Smooth muscle cell (in vitro differentiated cells): Measurements from ENCODE around the gene RPL18A. TPM values are rescaled to one million over a fixed set of nuclear protein-coding genes. Genes with fewer than 3 reads are reported as not detected.

ENCODE experiments used
- DNase-seq: peaks from one replicate; lab custom pipeline; 2025; ENCODE audit not compliant: unreplicated experiment; lab: John Stamatoyannopoulos, UW
- H2AFZ ChIP-seq: fragments of 200-600 bp; sonication (generic); 2 replicates; pipeline ENCODE4 v1.6.0; 2016; ENCODE audit warnings: antibody characterized with exemption, low read depth, mild to moderate bottlenecking
- H3F3A ChIP-seq: fragments of 200-600 bp; sonication (generic); 2 replicates; pipeline ENCODE4 v1.6.0; 2017; ENCODE audit warnings: antibody characterized with exemption, low read depth
- H3K27ac ChIP-seq: fragments of 200-600 bp; sonication (generic); 2 replicates; pipeline ENCODE4 v1.5.1; 2016; ENCODE audit warnings: low read depth, mild to moderate bottlenecking
- H3K27me3 ChIP-seq: fragments of 200-600 bp; sonication (generic); 2 replicates; pipeline ENCODE4 v1.6.1; 2016; ENCODE audit warnings: low read depth, mild to moderate bottlenecking
- H3K36me3 ChIP-seq: fragments of 200-600 bp; sonication (generic); 2 replicates; pipeline ENCODE4 v1.5.1; 2016; ENCODE audit warnings: low read depth
- H3K4me1 ChIP-seq: fragments of 200-600 bp; sonication (generic); 2 replicates; pipeline ENCODE4 v1.5.1; 2016; ENCODE audit warnings: low read depth
- H3K4me2 ChIP-seq: fragments of 200-600 bp; sonication (generic); 2 replicates; pipeline ENCODE4 v1.6.0; 2016; ENCODE audit warnings: mild to moderate bottlenecking
- H3K4me3 ChIP-seq: fragments of 200-600 bp; sonication (generic); 2 replicates; pipeline ENCODE4 v1.5.1; 2016; ENCODE audit warnings: mild to moderate bottlenecking
- H3K79me2 ChIP-seq: fragments of 200-600 bp; sonication (generic); 2 replicates; pipeline ENCODE4 v1.6.0; 2016; ENCODE audit warnings: low read depth, mild to moderate bottlenecking
- H3K9ac ChIP-seq: fragments of 200-600 bp; sonication (generic); 2 replicates; pipeline ENCODE4 v1.6.0; 2016; ENCODE audit warnings: low read depth
- H3K9me3 ChIP-seq: fragments of 200-600 bp; sonication (generic); replicated peaks from 2 replicates; pipeline ENCODE4 v1.5.1; 2016; ENCODE audit warnings: low read depth
- H4K20me1 ChIP-seq: fragments of 200-600 bp; sonication (generic); 2 replicates; pipeline ENCODE4 v1.6.0; 2016; ENCODE audit warnings: low read depth
- CTCF ChIP-seq: fragments of 200-600 bp; sonication (generic); IDR thresholded peaks from 2 replicates; pipeline ENCODE4 v1.5.1; 2017; ENCODE audit warnings: borderline replicate concordance, mild to moderate bottlenecking, antibody characterized with exemption; ENCODE audit not compliant: insufficient read depth, poor library complexity, severe bottlenecking
- WGBS: methylation state at CpG from one replicate; pipeline ENCODE4 v1.1.7; 2016; ENCODE audit warnings: low lambda C conversion rate; 5-methylcytosine and 5-hydroxymethylcytosine counted together
- polyA plus RNA-seq: library from polyadenylated mRNA; unstranded; fragments of >200 nt; fragmentation: Nextera tagmentation; extraction: Ambion mirVana; gene quantifications from 2 replicates; pipeline ENCODE4 v1.2.1, GENCODE V29; 2016
- total RNA-seq: library from RNA; depleted of rRNA; stranded (reverse); fragments of >200 nt; gene quantifications from 2 replicates; pipeline ENCODE4 v1.2.3, GENCODE V29; 2014

The RPL18A gene
- total and polyA plus RNA-seq, 2 experiments from 2014 or later = 867 to 1,267 TPM

DNA sequence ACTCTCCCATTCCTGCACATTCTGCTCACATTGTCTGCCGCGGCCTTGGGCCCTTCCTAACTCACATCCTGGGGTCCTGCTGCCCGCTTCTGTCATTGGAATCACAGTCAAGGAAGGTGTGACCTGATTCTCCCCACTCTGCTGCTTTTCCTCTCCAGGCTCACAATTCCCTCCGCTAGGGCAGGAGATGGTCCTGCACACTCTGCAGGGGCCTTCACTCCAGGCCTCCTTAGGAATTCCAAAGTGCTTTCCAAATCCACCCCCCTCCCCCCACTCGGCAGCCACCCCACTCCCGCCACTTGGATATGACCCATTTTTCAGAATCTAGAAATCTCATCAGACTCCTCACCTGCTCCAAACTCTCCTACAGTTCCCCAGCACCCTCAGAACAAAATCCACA is 9.0 kb downstream of the RPL18A start:
- Histone ChIP-seq H2AFZ (no peak overlapping the region), H3K4me2 (no peak overlapping the region), H3K4me3 (no peak overlapping the region), H3K36me3 (no peaks in the 10 kb centered on the region), H3K27ac (no peak overlapping the region), H3K9ac (no peak overlapping the region), H3K9me3 (no peaks in the 10 kb centered on the region), H4K20me1 (peaks cover 17% of the 10 kb centered on the region), H3F3A (peaks cover 18% of the 10 kb centered on the region), H3K79me2 (no peaks in the 10 kb centered on the region), H3K4me1 (no peaks in the 10 kb centered on the region), H3K27me3 (peaks cover 45% of the 10 kb centered on the region)
- no peak for TF ChIP-seq CTCF
- WGBS = 59% methylated on average over 6 of the region's 6 CpGs
- DNase-seq = no peak

GRCh38 chr19:17869114-17869608 is 9.5 kb downstream of the RPL18A start:
- peaks cover 50% of the 10 kb centered on the region for H3K27me3 ChIP-seq
- no peak overlapping the region for H2AFZ ChIP-seq
- 33% methylated on average over 11 of the region's 11 CpGs for WGBS

GRCh38 chr19:17871032-17871877 is 11.5 kb downstream of the RPL18A start:
- Histone ChIP-seq H3K9me3 (no peaks in the 10 kb centered on the region), H3K27me3 (peaks cover 57% of the 10 kb centered on the region), H3K4me3 (no peak overlapping the region), H3K27ac (no peak overlapping the region), H3K9ac (no peak overlapping the region), H3K36me3 (no peaks in the 10 kb centered on the region), H4K20me1 (no peaks in the 10 kb centered on the region), H3K79me2 (no peaks in the 10 kb centered on the region), H3F3A (no peaks in the 10 kb centered on the region), H3K4me1 (no peaks in the 10 kb centered on the region), H3K4me2 (no peak overlapping the region), H2AFZ (no peak overlapping the region)
- DNase-seq = no peak
- WGBS = 75% methylated on average over 10 of the region's 10 CpGs
- TF ChIP-seq CTCF = no peak

More at GRCh38 chr19:17869114-17869608, 9.5 kb downstream of the RPL18A start:
- Histone ChIP-seq H3K4me2 (no peak overlapping the region), H3K4me3 (no peak overlapping the region), H3K79me2 (no peaks in the 10 kb centered on the region), H3K36me3 (no peaks in the 10 kb centered on the region), H3F3A (peaks cover 15% of the 10 kb centered on the region), H3K9me3 (no peaks in the 10 kb centered on the region), H3K4me1 (no peaks in the 10 kb centered on the region), H3K9ac (no peak overlapping the region), H4K20me1 (peaks cover 12% of the 10 kb centered on the region), H3K27ac (no peak overlapping the region)
- no peak for TF ChIP-seq CTCF
- no peak for DNase-seq
